NCI-H82 (cell line): Measurements from ENCODE around the gene GFRA4.

Experiments used
- DNase-seq: peaks from one replicate; lab custom pipeline; 2025; lab: John Stamatoyannopoulos, UW

Gene GFRA4

DNA sequence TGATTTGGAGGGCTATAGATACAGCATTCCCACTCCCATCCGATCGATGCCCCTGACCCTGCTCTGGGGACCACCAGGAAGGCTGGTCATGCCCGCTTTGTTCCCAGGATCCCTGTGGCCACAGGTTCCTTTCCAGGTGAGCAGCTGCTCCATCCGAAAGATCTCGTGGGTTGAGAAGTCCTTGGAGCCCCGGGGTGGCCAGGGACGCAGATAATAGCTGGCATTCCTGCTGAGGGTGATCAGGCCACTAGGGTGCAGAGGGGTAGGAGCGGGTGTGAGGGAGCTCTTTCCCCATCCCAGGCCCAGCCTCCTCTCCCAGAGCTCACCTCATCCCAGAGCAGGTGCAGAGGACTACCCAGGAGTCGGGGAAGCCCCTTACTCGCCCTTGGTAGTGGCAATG, 11.2 kb upstream of the GFRA4 start:
- no peak for DNase-seq

DNA sequence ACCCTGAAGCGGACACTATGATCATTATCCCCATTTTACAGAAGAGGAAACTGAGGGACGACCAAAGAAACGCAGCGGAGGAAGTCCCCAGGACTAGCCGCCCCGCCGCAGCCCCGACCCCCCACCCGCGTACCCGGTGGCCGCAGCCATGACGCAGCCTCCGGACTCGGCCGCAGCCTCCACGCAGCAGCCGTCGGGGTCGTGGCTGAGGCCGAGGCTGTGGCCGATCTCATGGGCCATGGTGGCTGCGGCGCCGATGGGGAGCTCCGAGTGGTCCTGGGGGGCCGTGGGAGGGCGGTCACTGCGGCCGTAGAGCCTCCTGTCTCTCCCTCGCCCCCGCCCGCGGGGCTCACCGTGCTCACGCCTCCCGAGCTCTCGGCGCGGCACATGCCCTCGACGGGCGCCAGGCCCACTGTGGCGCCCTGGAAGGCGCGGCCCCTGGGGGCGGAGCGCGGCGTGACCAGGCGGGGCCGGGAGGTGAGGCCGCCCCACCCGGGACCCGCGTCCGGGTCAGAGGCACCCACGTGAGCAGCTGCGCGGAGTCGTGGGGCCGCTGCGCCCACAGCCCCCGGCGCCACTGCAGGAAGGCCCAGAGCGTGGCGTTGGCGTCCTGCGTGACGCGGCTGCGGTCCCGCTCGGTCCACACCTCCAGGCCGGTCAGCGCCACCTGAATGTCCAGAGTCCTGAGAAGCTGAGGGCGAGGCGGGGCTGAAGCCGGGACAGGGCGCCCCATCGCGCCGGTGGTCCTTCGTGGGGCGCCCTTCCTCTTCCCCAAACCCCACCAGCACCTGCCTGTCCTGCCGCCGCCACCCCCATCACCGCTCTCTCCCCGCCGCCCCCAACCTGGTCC, 10.2 kb upstream of the GFRA4 start:
- no peak for DNase-seq

DNA sequence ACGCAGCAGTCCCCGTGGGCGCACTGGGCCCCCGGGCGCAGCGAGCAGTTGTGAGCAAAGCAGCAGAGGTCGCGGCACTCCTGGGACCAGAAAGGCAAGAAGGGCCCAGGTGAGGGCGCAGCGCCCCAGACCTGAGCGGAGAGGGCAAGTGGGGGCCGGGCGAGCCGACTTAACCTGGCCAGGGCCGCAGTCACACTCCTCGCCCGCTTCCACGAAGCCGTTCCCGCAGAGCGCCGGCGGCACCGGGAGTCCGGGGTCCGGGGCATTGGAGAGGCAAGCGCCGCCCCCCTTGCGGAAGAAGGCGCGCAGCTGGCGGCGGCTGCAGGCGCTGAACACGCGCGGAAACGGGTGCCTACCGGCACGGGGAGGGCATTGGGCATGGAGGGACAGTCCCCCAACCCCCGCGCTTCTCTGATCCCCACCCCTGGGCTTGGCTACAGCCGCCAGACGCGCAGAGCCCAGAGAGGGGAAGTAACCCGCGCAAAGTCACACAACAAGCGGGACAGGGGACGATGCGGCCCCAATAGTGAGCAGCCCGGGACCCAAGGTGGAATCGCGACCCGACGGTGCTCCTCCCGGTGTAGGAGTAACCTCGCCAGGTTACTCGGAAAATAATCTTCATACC, 9.5 kb upstream of the GFRA4 start:
- DNase-seq, result no peak

DNA sequence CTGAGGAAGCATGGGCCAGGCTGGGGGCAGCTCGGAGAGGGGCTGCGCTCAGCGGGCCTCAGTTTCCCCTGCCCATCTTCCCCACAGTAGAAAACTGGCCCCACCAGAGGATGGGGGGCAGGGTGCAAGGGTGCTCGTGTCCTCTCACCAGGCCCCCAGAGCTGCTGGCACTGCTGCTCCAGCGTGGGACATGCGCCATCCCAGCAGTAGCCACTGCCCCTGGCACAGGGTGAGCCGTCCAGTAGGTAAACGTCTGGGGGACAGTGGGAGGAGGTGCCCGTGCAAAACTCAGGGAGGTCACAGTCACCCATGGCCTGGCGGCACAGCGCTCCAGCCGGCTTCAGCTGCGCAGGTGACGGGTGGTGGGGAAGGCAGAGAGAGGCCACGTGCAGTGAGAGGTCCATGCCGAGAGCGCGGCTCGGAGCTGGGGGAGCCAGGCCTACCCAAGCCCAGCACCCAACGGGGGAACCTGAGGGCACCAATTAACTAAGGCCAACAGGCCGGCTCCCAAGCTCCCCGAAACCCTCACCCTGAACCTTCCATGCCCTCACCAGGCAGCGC, 8.9 kb upstream of the GFRA4 start:
- no peak for DNase-seq

DNA sequence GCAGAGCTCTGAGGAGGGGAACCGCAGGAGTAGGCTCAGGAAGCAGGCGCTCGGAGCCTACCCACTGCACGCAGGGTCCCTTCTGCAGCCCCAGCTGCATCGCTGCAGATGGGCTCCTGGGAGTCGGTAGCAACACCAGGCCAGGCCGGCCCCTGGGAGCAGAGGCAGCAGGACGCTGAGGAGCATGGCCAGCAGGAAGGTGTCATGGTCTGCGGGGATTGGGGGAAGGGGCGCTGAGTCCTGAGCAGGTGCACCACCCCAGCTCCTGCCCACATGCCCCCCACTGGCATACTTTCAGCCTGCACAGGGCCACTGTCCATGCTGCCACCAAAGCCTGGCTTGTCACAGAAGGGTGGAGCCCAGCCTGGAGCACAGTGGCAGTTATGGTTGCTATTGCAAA, 7.7 kb upstream of the GFRA4 start:
- no peak for DNase-seq

DNA sequence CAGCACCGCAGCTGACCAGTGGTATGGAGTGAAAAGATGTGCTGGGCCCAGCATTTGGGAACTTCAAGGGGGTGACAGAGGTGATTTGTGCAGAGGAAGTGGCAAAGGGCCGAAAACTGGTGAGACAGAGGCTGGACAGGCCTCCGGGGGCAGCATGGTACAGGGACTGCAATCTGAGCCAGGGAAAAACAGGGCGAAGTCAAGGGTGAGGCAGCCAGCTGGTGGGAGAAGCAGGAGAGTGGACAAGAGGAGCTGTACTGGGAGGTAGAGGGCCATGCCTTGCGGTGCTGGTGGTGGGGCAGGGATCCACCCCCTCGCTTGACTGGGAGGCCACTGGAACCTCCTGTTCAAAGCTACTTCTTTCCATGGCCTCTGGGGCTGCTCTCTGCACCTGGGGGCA, 7.3 kb upstream of the GFRA4 start:
- no peak for DNase-seq

DNA sequence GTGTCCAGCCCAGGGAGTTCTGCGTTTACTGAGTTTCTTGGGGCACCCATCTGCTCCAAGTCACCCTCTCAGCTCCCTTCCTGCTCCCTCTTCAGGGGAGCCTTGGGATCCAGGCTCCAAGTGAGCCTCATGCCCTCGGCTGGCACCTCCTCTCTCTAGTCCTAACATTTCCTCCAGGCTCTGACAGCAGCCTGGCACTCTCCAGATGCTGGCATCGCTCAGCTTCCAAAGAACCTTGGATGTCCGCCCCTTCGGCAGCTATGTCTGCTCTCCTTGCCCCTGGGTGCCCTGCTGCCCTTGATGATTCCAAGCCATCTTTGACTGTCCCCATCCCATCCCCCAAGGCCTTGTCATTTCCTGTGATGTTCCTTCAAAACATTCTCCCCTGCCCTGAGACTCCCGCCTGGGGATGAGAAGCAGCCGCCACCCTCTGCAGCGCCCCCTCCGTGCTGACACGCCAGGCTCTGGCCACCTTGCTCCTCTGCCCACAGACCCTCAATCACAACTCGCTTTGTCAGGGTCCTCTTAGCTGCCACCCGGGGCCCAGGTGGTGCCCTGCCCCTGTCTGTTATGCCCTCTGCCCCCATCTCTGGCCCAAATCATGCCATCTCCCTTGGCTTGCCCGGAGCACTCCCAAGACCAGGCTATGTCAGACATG, 6.6 kb upstream of the GFRA4 start:
- DNase-seq, result no peak

DNA sequence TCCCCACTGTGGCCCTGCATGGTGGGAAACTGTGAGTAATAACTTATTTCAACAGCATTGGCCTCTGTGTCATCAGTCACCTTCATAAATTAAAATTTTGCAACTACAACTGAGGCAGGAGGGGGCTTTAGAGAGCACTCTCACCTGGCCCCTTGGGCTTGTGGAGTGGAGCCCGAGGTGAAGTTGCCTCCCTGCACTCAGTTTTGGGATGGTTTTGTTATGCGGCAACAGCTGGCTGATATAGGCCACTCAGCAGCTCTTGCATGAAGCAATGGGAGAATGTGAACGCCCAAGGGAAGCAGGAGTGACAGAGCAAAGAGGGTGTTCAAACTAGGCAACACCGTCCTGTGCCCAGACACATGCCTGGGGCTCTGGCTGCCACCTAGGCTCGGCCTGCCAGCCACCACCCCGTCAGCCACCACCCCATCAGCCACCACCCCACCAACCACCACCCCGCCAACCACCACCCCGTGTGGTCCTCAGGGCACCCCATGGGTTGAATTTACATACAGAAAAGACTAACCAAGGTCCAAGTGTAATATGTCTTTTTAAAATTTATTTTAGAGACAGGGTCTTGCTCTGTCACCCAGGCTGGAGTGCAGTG, 4.3 kb upstream of the GFRA4 start:
- DNase-seq, result no peak

DNA sequence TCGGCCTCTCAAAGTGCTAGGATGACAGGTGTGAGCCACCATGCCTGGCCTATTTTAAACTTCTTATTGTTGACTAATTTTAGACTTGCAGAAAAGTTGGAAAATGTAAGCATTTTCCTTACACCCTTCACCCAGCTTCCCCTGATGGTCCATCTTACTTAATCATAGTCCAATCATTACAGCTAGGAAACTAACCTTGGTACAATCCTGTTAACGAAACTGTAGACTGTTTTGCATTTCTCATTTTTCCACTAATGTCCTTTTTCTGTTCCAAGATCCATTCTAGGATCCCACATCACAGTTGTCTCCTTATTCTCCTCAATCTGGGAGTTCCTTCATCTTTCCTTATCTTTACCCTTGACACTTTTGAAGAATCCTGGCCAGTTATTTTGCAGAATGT, 659 bp upstream of the GFRA4 start:
- no peak for DNase-seq

DNA sequence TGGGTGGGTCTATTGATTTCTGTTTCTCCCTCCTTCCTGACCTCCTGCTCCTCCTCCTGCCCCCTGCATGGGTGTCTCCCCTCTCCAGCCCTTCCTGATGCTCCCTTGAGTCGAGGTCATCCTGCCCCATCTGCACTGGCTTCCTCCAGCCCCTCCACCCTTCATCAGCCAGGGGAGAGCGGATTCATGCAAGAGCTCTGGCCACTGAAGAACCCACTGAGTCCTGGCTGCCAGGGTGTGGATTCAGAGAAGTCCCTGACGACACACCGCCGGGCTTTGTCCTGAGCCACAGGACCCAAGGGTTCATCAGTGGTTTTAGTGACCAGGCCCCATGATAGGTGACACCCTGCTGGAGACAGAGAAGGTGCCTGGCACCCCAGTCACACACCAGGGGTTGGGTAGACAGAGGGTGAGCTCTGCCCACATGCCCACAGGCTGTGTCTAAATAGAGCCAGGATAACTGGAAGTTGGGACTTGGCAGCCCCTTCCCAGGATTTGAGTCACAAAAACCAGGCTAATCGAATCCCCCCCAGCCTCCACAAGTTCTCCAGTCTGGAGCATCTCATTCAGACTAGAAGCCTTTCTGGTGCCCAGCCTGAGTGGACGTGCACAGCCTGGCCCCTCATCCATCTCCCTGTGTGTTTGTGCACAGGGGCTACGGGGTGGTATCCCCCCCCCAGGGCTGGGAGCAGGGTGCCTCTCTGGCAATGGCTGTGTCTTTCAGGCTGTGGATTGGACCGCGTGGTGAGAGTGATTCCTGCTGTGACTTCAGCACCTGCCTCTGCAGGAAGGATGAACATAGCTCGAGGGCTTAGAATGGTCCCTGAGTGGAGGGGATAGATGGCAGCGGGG, 1.2 kb downstream of the GFRA4 start:
- no peak for DNase-seq

DNA sequence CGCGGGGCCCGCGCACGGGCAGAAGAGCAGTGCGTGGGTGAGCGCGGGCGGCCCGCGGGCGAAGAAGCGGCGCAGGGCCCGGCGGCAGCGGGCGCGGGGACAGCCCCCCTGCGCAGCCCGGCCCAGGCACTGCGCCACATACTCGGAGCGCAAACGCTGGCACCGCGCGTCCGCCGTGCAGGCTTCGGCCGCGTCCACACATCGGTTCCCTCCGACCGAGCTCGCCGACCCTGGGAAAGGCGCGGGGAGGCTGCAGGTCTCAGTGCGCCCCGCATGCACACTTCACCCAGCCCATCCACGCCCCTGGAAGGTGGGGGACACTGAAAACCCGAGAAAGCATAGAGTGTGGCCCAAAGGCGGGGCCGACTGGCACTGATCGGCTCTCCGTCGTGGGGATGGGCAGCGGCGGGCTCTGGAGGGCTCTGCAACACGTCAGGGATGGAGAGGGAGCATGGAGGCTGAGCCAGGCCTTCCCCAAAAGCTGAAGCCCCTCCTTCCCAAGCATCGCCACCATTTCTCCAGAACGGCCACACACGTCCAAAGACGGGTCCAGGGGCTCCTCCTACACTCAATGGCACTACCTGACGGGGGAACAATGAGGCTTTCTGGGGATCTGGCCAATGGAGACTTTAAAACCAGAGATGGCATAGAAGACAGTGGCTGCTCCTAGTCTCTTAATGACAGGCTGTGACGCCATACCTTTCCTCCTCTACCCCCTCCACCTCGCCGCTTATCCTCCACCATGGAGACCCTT, 2.0 kb downstream of the GFRA4 start:
- no peak for DNase-seq

DNA sequence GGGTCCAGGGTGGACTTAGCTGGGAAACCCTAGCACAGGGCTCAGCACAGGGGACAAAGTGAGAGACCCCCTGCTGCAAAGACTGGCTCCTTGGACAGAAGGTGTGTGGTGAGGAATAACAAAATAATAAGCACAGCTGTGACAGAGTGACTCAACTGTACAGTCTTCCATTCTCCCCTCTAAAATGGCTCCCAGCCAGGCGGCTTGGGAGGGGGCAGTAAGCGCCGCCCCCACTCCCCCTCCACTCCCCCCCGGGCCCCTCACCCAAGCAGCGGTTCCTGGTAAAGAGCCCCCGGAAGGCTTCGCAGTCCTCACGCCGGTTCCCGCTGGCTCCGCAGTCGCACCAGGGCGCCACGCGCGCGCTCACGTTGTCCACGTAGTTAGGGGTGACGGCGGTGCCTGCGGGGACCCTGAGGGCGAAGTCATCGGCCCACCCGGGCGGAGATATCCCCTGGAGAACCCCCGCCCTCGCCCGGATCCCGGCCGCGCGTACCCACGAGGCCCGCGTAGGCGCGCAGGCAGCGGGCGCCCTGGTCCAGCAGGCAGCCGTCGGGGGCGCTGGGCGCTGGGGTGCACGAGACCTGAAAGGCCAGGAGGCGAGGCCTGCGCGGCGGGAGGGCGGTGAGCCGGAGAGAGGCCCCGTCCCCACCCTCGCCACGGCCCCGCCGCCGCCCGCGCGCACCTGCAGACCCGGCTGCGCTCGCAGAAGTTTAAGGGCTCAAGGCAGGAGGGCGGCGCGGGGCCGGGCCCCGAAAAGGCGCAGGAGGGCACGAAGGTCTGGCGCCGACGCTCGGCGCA, 2.7 kb downstream of the GFRA4 start:
- DNase-seq, result no peak

DNA sequence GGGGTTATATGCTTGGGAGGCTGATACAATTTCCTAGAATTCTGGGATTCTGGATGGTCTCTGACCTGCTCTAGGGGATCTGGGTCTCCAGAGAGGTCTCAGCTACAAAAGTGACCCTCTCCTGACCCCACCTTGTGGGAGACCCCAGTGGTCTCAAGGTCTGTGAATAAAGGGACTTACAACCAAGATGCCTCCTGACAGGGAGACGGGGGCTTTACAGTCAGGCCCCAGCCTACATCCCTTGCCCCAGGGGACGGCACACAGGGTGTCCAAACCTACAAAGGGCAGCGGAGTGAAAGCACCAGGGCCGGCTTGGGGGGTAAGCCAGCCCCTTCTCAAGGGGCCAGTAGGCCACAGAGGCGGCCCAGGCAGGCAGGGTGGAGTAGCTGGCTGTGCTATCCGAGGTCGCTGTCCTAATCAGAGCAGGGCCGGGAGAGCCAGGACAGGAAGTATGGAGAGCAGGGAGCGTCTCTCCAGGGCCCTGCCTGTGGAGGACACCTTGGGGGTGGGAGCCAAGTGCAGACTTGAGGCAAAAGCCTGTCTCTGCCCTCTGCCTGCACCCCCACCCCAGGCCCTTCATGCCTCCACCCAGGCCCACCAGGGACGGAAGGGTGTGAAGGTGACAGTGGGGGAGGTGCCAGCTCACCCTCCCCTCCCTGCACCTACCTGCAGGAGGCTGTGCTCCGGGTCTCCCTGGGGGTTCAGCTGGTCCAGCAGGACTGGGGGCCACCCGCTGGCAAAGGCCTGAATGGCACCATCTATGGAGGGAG, 3.5 kb downstream of the GFRA4 start:
- DNase-seq, result no peak

DNA sequence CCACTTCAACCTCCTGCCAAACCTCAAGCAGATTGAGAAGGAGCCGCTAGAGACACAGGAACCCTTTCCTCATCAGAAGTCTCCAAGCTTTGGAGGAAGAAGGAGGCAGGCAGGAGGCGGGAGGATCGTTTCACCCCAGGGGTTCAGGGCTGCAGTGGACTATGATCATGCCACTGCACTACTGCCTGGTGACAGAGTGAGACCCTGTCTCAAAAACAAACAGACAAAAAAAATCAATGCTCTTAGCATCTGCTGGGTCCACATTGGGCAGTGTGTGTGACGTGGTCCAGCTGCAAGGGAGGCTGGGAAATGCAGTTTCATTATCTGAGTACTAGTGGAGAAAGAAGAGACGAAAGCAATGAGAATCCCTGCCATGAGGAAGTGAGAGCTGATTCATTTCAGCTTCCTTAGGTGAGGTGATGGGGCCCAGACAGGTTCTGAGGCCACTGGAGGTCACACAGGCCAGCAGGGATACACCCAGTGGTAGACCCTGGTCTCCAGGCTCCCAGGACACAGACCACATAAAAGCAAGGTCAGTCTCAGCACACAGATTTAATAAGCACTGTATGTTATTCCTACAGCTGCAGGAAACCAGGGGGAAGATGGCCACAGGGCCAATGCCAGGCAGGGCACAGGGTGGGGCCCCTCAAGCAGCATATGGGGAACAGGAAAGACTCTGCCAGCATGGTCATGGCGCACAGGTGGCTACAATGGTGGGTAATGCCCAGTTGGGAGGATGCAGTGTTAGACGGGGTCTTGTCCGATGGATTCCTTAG, 4.3 kb downstream of the GFRA4 start:
- DNase-seq, result peak; percentile 49

DNA sequence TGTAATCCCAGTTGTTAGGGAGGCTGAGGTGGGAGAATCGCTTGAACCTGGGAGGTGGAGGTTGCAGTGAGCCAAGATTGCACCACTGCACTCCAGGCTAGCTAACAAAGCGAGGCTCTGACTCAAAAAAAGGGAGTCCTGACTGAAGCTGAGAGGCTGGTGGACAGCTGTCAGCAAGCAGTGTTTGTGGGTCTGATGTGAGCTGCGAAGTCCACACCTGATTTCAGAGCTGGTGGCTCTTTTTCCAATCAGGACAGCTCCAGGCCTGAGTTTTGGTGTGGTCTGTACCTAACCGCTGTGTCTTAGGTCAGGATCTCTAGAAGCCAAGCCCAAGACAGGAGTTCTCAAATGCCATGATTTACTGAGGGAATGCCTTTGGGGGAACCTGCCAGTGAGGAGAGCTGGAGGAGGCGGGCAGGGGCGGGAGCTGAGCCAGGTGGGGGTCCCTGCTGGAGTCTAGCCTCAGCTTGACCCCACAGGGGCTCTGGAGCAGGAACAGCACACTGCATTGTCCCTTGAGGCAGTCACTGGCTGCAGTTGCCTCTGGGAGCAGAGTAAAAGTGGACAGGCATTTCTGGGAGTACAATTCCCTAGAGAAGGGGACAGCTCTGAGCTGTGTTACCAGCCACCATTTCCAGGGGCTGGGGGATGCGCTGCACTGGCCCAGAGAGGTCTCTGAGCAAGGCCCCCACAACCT, 5.0 kb downstream of the GFRA4 start:
- DNase-seq, result no peak

DNA sequence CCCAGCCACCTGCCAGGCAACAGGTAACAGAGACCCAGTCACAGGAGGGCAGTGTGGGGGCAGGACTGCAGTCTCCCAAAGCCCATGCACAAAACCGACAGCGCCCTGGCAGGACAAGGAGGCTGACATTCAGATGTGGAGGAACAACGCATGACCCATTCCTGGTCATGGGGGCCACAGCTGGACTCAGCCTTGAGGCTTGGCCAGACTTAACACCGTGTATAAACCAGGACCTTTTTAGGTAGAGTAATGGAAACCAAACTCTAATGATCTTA, 8.1 kb downstream of the GFRA4 start:
- DNase-seq, result no peak

DNA sequence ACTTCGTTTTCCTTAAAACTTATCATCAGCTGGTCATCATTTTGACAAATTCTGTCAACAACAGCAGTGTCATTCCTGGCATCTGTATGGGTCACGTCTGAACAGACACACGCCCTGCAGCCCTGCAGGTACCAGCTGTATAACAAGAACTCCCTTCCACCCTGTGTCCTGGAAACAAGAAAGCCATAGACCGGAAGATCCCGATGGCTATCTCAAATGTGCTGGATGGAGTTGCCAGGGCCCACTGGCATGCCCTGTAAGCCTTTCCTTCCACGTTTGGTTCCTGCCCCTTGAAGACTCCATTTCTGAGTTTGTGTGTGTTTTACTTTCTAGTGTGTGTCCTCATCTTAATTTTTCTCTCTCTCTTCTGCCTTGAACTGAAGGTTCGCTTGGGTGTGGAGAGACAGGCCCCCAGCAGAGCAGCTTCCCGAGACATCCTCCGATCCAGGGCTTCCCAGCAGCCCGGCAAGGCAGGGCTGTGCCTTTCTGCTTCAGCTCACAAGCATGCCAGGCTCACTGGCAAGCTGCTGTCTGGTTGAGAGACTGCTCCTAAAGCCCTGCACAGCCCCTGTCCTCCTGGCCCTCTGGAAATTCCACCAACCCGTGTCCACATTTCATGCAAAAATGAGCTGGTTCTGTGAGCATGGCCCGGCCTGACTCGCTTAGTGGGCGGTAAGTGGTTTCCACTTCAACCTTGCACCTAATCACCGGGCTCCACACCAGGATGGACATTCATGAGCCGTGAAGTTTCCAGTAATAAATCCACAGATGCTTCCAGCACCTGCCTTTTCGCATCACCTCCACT, 8.7 kb downstream of the GFRA4 start:
- no peak for DNase-seq
